Activated CD4-positive, alpha-beta T cell treated with anti-CD3 and anti-CD28 coated beads, Interleukin-2, Interleukin-6, amounts not matched to agents 100 ng/mL and 50 ng/mL, durations not matched to agents 16 hours and 8 hours (primary cell): Measurements from ENCODE around the gene RBP2.

Experiments used
- DNase-seq: peaks from one replicate; pipeline ENCODE4 v3.0.0-alpha.2; 2020

RBP2 gene

DNA sequence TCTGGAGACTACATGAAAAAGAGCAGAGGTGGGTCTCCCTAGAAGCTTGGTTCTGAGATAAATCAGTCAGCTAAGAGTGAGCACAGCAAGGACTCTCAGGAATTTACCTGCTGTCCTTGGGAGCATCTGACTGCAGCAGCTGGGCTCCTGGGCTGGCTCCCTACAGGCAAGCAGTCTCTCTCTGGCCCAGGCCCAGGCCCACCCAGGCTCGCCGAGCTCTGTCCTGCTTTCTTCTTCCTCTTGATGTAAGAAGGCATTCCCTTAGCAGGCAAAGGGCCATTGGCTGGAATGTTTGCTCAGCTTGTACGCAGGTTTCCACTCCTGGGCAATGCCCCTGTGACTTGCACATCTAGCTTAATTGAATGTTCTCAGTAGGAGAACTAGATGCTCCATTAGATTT lies 4.3 kb upstream of the RBP2 start:
- DNase-seq: no peak

DNA sequence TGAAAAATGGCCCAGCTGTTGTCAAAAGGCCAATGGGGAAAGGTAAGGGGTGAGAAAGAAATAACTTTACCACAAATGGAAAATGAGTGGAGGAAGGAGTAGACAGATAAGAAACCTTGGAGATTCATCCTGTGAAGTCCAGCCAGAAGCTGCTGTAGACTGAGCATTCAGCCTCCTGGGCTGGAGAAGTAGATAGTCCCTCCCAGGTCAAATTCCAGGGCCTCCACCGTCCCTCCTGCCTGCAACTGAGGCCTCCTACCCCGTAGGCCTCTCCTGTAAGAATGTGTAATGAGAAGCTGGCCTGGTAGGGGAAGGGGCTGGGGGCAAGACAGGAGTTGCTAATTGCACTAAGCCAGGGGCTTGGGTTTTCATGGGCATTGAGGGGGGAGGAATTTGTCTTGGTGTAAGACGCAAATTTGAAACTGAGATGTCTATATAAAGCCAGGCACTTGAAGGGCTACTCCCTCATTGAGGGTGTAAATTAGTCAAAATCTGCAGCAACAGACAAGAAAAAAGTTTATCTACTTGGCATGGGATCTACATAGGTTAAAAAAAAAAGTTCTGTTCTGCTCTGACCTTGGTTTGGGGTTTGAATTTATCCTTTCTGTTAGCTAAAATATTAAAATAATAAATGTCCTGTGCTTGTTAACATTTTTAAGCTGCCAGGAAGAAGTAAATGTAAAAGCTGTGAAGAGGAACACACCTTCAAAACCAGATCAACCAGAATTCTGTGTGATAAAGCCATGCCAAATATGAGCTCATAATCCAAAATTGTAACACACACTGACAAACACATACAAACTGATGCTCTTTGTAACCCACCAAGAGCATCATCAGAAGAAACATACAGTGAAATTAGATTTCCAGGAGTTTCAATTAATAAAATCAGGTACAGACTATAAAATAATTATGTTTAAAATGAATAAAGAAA lies 1.7 kb upstream of the RBP2 start:
- no peak for DNase-seq

DNA sequence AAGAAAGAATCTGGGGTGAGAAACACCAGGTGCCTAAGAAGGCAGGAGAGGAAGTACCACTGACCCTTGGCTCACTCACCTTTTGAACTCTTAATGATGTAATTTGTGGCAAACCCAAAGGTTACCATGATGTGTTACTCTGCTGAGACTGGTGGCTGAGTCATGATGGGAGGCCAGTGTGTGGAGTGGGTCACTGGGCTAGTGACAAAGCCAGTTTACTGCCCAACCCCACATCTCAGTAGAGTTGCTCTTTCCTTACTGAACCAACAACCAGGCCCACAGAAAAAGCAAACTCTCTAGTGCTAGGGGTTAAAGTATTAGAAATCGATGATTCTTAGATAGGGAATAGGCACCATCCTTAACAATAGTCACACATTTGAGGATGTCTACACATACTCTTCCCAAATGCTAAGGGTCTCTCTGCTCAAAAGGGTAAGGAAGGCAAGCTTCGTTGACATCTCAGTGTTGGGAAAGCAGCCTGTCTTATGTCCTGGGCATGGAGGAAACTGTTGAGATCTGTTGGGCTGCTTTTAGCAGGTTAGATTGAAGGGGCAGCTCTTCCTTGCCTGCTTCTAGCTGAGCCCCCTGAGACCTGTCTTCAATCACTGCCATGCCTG lies 3.1 kb downstream of the RBP2 start:
- DNase-seq: no peak

DNA sequence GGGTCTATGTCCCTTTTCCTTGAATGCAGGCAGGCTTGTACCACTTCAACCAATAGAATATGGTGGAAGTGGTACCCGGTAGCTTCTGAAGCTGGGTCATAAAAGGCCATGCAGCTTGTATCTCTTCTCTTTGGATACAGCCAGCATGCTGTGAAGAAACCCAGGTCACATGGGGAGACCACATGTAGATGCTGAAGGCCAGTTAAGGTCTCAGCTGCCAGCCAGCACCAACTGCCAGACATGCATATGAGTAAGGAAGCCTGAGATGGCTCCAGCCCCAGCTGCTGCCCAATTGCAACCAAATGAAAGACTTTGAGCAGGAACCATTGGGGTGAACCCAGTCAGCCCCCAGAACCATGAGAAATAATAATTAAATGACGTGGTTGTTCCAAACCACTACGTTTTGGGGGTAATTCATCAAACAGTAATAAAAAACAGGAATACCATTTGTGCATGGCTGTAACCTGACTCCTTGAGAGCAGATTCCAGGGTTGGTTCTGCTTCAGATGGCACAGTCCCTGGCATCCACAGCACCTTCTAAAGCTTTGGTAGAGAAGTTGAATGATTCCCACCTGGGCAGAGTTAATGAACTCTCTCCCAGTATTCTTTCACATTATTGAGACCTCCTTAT lies 3.8 kb downstream of the RBP2 start:
- DNase-seq: no peak

DNA sequence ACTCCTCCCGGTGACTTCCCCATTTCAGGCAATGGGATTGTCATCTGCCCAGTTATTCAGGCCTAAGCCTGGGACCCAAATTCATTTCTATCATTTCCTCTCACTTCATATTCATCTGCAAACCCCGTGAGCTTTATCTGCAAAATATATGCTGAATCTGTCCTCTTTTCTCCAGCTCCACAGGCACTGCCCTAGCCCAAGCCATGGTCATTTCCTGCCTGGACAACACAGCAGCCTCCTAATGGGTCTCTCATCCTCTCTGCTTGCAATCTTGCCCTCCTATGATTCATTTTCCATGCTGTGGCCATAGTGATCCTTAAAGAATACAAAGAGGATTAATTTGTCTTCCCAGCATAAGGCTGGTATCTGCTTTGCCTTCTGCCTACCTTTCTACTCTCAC lies 6.1 kb downstream of the RBP2 start:
- DNase-seq: no peak

DNA sequence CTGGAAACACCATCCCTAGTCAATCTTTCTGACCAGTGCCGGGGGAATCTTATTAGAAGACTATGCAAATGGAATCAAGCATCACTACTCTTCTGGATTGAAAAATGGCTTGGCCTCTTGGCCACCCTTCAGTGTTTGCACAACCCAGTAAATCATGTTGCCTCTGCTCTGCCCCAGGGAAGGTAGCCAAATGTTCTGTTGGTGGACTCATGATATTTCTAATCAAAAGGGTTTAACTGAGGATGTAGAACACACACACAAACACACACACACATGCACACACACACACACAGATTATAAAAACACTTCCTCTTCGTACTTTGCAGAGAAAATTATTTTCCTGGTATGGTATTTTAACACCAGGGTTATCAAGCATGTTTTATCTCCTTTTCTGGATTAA lies 7.9 kb downstream of the RBP2 start:
- no peak for DNase-seq

DNA sequence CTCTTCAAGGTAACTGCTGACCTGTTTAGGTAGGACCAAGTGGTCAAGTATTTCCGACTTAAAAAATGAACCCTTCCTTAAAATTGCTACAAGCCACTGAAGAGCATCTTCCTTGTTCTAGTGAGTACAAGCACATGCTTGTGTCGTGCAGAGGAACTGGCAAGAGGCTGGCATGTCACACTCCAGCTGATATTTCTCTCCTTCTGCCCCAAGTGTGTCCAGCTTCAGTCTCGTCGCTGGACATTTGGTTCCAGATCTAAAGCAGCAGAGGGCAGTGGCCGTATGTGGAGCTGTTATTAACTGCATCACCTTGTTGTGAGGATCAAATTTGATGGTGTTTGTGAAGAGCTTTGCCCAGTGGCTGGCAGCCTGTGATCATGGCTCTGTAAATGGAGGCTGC lies 10.0 kb downstream of the RBP2 start:
- DNase-seq: no peak

DNA sequence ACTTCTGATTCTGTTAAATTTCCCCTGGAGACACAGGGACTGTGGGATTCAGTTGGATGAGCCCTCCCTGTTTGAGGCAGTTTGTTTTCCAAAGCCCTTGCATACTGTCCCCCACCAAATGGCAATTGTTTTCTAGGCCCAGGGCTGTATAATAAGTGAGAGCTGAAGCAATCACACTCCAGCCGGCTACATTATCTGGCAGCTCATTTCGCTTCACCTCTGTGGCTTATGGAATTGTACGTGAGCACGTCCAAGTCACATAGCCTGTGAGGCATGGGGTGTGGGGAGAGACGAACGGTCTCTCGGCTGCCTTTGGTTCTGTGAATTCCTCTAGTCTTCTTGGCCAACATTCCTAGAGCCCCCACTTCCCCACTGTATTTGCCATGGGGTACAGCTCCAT lies 10.7 kb downstream of the RBP2 start:
- DNase-seq: no peak

DNA sequence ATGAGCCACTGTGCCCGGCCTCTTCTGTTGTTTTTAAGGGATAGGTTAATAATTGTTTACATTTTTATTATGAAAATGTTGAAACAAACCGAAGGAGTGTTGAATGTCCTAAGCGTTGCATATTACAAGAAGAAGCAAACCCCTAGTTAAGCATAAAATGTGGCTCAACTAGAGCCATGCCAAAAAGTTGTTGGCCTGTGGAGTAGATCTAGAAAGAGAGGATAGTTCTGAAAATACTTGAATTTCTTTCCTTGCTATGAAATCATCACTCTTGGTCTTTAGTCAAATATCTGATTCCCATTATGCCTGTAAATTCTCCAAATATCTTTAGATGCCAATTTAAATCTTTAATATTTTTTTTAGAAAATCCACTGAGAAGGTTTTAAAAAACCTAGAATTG lies 12.8 kb downstream of the RBP2 start:
- no peak for DNase-seq

DNA sequence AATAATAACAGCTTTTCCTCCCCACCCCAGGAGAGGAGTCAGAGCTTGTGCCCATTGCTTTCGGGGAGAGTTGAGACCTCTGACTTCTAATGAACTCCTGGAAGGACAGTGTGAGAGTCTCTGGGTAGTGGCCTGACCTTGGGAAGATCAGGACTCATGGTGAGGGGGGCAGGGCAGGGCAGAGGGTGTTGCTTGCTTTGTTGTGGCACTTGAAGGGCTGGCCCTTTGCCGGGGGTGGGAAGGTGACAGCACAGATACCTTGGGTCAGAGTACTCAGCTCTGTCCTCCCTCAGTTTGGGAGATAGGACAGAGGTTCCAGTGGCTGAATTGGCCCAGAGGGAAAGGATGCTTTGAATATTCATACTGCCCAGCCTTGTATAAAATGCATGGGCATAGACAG lies 15.8 kb downstream of the RBP2 start:
- no peak for DNase-seq

DNA sequence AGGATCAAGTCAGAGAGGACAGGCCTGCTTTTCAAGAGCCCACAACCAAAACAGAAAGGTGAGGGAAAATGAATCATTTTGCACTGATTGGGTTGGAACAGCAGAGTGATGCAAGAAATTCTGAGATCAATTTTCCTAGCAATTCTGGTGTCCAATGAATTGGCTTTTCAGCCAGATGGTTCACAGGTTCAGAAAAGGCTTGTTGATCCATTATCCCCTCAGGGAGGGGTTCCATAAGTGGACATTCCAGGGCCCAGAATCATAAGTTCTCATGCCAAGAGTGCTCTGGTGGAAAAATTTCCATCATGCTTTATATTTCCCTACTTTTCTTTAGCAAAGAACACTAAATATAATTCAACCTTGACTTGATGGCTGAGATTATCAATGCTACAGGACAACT lies 16.2 kb downstream of the RBP2 start:
- no peak for DNase-seq

DNA sequence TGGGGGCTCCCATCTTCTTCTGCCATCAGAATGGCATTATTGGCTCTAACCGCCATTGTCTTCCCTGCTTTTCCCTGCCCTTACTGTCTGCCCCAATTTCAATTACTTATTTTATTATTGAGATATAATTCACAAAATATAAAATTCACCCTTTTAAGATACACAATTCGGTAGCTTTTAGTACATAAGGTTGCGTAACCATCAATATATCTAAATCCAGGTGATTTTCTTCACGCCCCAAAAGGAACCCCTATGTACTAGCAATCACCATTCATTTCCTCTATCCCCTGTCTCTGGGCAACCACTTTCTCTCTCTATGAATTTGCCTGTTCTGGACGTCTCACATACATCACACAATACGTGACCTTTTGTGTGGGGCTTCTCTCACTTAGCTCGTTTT lies 18.0 kb downstream of the RBP2 start:
- DNase-seq: no peak

DNA sequence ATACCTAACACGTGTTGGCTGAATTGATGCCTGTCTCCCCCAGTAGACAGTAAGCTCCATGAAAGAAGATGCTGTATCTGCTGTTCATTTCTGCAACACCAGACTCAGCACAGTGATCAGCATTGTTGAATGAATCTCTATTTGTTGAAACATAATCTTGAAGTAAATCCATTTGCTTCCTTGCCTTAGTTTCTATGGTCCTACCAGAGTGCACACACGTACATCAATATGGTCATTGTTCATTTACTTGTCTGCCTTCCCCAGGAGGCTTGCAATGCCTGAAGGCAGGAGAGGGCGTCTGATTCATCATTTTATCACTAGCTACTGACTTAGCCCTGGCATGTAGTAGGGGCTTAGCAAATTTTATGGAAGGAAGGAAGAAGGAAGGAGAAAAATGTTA lies 19.2 kb downstream of the RBP2 start:
- DNase-seq: no peak

DNA sequence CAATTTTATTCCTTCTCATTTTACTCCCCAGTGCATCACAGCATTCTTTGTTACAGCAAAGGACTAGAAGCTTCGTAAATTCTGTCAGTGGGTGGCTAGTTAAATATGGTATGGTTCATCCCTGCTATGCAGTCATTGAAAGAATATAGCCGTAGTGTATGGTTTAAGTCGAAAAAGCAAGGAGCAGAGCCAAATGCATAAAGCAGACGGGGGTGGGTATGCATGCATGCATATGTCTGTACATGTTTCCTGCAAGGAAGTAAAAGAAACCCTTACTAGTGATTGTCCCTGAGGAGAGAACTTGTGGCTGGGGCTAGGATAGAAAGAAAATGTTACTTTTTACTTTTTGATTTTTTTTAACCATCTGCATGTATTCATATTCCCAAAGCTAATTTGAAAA lies 19.9 kb downstream of the RBP2 start:
- DNase-seq: no peak

DNA sequence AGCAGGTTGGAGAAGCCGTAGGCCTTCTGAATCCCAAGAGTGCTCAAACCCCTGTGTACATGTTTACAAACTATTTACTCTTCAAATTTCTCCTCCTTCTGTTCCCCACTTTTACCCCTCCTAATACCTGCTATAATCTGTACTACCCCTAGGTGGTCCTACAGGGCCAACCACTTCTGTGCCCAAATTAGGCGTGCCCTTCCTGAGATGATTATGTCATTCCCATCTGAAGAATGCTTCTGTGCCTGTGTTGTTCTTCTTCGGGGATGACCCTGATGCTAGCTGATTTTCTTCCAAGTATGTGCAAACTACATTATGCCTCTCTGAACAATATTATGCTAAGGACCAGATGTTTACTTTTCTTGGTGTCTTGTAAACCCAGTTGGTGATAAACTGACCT lies 20.5 kb downstream of the RBP2 start:
- no peak for DNase-seq

DNA sequence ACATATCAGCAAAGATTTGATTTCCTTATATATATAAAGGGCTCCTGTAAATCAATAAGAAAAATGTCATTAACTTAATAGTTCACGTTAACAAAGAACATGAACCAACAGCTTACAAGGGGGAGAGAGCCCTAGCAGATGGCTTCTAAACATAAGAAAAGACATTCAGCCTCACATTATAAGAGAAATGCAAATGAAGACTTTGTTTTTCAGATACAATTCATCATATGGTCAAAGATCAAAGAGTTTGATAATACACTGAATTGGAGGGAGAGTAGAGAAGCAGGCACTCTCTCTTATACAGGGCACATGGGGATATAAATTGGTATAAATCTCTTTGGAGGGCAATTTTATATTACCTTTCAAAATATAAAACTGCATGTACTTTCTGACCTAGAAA lies 21.1 kb downstream of the RBP2 start:
- DNase-seq: no peak

DNA sequence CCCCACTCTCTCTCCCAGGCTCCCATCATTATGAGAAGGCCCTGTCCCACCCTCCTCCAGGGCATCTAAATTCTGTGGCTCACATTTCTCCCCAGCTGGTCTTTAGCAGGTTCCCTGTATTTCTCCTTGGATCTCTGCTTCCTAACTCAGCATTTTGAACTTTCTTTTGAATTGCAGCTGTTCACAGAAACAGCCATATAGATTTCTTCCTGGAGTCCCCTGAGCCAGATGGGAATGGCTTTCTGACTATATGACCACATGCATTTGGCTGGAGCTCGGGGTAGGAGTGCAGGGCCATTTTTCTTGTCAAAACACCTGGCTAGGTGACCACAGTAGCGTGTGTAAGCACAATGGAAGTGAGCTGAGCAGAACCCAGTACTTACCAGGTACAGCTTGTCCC lies 22.0 kb downstream of the RBP2 start:
- no peak for DNase-seq

DNA sequence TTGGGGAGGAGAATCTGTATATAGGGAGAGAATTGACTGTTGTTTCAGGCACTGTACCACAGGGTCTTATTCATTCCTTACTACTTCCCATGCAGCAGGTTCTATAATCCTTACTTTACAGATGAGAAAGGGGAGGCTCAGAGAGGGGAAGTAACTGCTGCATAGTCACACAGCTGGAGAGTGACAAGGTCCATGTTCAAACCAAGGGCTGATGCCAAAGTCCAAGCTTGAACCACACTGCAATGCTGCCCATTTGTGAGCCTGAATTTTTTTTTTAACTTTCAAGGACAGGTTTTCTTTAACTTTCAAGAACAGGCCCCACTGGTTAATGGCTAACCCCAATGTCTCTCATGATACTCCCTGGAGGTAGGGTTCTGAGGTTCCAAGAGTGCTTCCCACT lies 26.2 kb downstream of the RBP2 start:
- DNase-seq: no peak

DNA sequence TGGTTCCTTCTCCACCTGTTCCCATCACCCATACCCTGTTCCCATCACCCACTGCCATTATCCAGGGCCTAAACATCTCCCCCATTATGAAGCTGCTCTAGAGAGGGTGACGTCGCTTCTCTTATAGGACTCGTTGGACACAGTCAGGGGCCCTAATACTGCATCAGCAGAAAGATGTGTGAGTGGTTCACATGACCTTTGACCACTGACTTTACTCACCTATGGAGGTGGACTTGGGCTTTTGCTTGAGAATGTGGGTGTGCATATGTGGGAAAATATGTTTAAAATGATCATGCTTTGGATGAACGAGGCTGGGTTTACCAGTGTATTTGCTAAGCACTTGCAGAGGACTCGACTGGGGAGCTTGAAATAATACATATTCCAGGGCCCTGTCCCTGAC lies 26.8 kb downstream of the RBP2 start:
- DNase-seq: no peak

DNA sequence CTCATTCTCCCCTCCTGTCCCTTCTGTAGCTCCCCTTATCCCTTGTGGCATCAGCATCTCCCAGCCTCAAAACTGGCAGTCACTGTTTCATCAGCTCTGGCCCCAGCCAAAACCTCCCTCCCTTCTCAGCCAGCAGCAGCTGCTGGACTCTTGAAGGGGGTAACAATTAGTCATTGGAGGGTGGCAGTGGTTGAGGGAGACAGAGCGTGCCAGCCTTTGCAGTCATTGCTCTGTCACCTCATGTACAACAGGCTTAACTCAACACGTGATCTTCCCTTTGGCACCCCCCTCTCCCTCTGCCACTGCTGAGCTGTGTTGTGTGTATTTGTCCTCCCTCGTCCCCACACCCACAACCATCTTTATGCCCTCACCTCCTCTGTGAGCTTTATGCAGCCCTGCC lies 28.2 kb downstream of the RBP2 start:
- DNase-seq: no peak

DNA sequence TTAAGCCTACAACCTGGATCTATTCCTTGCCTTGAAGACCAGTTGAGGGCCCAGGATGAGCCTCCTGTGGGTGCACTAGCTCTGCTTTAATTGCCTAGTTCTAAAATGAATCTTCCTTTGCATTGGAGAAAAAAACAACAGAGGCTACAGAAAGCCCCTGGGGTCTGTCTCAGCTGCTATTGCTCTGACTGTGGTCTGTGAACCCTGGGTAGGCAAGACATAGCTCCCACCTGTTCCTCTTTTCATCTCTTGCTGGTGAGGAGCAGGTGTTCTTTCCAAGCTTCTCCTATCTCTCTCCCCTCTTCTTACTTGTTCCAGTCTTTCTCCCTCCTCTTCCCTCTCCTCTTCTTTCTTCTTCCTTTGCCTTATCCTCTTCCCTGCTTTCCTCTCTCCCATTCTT lies 28.8 kb downstream of the RBP2 start:
- DNase-seq: no peak

DNA sequence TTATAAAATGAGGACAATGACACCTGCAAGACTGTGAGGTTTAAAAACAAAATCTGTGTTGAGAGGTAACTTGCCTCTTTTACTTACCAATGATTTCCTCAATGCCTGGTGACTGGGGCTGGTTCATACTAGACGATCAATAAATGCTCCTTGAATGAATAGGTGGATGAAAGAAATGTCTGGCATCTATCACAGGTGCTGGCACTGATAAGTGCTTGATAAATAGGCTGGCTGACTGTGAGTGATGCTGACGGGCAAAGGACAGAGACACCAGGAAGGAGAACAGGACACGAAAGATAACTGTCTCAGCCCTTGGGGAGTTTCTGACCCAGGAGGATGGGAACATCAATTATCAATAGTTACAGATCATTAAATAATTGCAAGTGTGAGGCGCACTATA lies 31.9 kb downstream of the RBP2 start:
- DNase-seq: no peak

DNA sequence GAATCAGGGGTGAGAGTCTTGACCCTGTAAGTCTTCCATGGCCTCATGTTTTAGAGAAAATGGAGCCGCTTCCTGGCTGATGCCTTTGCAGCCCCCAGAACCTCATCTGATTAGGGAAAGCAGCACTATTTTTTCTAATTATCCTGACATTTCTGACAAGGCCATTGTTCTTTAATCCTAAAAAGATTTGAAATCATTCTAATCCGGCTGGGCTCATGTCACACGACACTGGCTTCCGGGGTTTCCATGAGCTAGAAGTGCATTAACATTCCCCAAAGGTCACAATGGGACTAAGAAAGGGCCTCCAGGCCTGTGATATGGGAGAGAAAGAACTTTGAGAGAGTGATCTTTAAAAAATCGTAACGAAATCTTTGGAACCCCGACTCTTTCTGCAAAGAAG lies 33.1 kb downstream of the RBP2 start:
- DNase-seq: no peak

DNA sequence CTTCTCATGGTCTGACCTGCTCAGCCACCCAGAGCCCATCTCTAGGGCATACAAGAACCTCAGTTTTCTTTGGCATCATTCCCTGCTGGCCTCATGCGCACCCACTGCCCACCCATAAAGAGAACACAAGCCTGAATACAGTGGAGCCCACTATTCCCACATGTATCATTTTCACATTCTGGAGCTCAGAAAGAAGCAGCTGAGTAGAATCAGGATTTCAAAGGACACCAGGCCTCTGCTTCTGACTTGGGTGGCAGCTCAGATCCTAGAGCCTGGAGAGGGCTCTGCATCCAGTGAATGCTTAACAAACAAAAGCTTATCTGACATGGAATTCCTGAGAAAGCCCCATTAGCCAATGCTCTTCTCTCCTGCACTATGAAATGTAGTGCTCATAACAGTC lies 34.7 kb downstream of the RBP2 start:
- no peak for DNase-seq
